K562 (cell line): ENCODE results near the gene CPPED1. TPM values are rescaled to one million over a fixed set of nuclear protein-coding genes. Genes with fewer than 3 reads are reported as not detected.

Source experiments
- ATF2 ChIP-seq: sonication (generic); formaldehyde crosslinking; IDR thresholded peaks from 2 replicates; pipeline ENCODE4 v1.8.1; 2022; ENCODE audit warnings: missing genetic modification reagents
- ATF7 ChIP-seq: fragments of 450-650 bp; IDR thresholded peaks from 2 replicates; pipeline ENCODE4 v1.7.1; 2014; ENCODE audit warnings: mild to moderate bottlenecking, moderate library complexity
- CBFB ChIP-seq: sonication (generic); formaldehyde crosslinking; IDR thresholded peaks from 2 replicates; pipeline ENCODE4 v1.4.0; 2020; ENCODE audit warnings: mild to moderate bottlenecking, missing genetic modification reagents
- FOXA3 ChIP-seq, 2 experiments: fragments of 450-650 bp in 1 of 2; sonication (generic) in 1 of 2; formaldehyde crosslinking; IDR thresholded peaks in 1 of 2; conservative IDR thresholded peaks in 1 of 2; 2 replicates each; pipeline versions ENCODE4 v1.4.0 to v1.8.0; 2020 to 2022; ENCODE audit warnings: mild to moderate bottlenecking in 2 of 2, missing genetic modification reagents in 1 of 2
- JUND ChIP-seq, 2 experiments: IDR thresholded peaks; 2 replicates in 1 of 2; 3 replicates in 1 of 2; pipeline ENCODE4 v1.6.1; 2011; ENCODE audit warnings: borderline replicate concordance in 2 of 2, low read depth in 2 of 2, low read length in 2 of 2, improper control_type of control experiment in 1 of 2, missing biosample characterization in 1 of 2, missing genetic modification characterization in 1 of 2, missing genetic modification reagents in 1 of 2
- KLF13 ChIP-seq: fragments of 450-650 bp; IDR thresholded peaks from 2 replicates; pipeline ENCODE4 v1.6.1; 2016; ENCODE audit warnings: missing genetic modification characterization, low read depth, mild to moderate bottlenecking, missing compliant biosample characterization, moderate library complexity, borderline replicate concordance
- MAZ ChIP-seq, 2 experiments: fragments of 450-650 bp in 1 of 2; sonication (generic) in 1 of 2; formaldehyde crosslinking; IDR thresholded peaks in 1 of 2; conservative IDR thresholded peaks in 1 of 2; 2 replicates each; pipeline versions ENCODE4 v1.4.0 to v1.5.0; 2020; ENCODE audit warnings: mild to moderate bottlenecking in 1 of 2, missing genetic modification reagents in 1 of 2
- NFIC ChIP-seq: fragments of 450-650 bp; IDR thresholded peaks from 2 replicates; pipeline ENCODE4 v1.6.1; 2017; ENCODE audit warnings: mild to moderate bottlenecking, inconsistent platforms
- NR2C2 ChIP-seq, 2 experiments: fragments of 200-800 bp in 1 of 2; sonication (Bioruptor generic) in 1 of 2; sonication (generic) in 1 of 2; formaldehyde crosslinking in 1 of 2; IDR thresholded peaks; 2 replicates each; pipeline versions ENCODE4 v1.6.1 to v1.8.0; 2016 to 2022; ENCODE audit warnings: mild to moderate bottlenecking in 1 of 2, missing compliant biosample characterization in 1 of 2, missing genetic modification characterization in 1 of 2, missing genetic modification reagents in 1 of 2
- PBX2 ChIP-seq, 2 experiments: IDR thresholded peaks in 1 of 2; conservative IDR thresholded peaks in 1 of 2; 2 replicates each; pipeline ENCODE4 v1.6.1; 2016; ENCODE audit warnings: low read depth in 2 of 2, mild to moderate bottlenecking in 1 of 2, missing compliant biosample characterization in 1 of 2, missing genetic modification characterization in 1 of 2, moderate library complexity in 1 of 2
- PPARD ChIP-seq: fragments of 250-450 bp; sonication (Bioruptor Pico); IDR thresholded peaks from 2 replicates; pipeline ENCODE4 v1.8.0; 2022; ENCODE audit warnings: inconsistent platforms, mild to moderate bottlenecking, moderate library complexity
- STAT5B ChIP-seq: fragments of 250-450 bp; sonication (Bioruptor Pico); IDR thresholded peaks from 2 replicates; pipeline ENCODE4 v1.8.0; 2021; ENCODE audit warnings: mild to moderate bottlenecking, inconsistent platforms
- TFE3 ChIP-seq: fragments of 450-650 bp; formaldehyde crosslinking; IDR thresholded peaks from 2 replicates; pipeline ENCODE4 v1.4.0; 2020; ENCODE audit warnings: mild to moderate bottlenecking, mixed read lengths
- polyA plus RNA-seq, 8 experiments: library from polyadenylated mRNA; depleted of rRNA in 4 of 8; stranded (reverse) in 5 of 8; unstranded in 3 of 8; fragments of >200 nt; fragmentation: Nextera tagmentation in 2 of 8; fragmentation: Illumina TruSeq in 1 of 8; extraction: Ambion mirVana in 2 of 8; extraction: Trizol in 1 of 8; gene quantifications; 2 replicates each; pipeline versions ENCODE4 v1.2.1 to v1.2.3, GENCODE V29; 2011 to 2014; ENCODE audit warnings: inconsistent platforms in 1 of 8, missing spikeins in 1 of 8
- total RNA-seq, 7 experiments: library from RNA; depleted of rRNA in 6 of 7; stranded (reverse); fragments of >200 nt in 6 of 7; fragmentation: Illumina TruSeq in 2 of 7; extraction: Trizol in 2 of 7; gene quantifications; 2 replicates each; pipeline versions ENCODE4 v1.2.1 to v1.2.3, GENCODE V29; 2011 to 2021; ENCODE audit warnings: low replicate concordance in 1 of 7
- TF ChIP-seq, protein P1 (sequence below): IDR thresholded peaks from 2 replicates; pipeline ENCODE4 v1.6.1; 2016; ENCODE audit warnings: missing genetic modification characterization, missing compliant biosample characterization

CPPED1 gene
- total and polyA plus RNA-seq, 9 of the 15 experiments (the other 6 are each of a cell fraction or from before 2014, with no cell fraction given), result 7.5 to 25.7 (median 16.9) TPM

- TF ChIP-seq CBFB (CRISPR knock-in tag), result no peak
- TF ChIP-seq MAZ (CRISPR knock-in tag; conservative IDR thresholded peaks at IDR 0.05 in 1 of 2, IDR thresholded peaks at IDR 0.05 in 1 of 2), result no peak
- peak; percentile 78 for TF ChIP-seq PBX2 (CRISPR knock-in tag; IDR thresholded peaks at IDR 0.05; ENCODE audit: low read depth)
- peak; percentile 99 for TF ChIP-seq PBX2 (tag; conservative IDR thresholded peaks at IDR 0.05; ENCODE audit: low read depth)
- no peak for TF ChIP-seq STAT5B (CRISPR knock-in tag)
- no peak for TF ChIP-seq TFE3 (CRISPR knock-in tag)
- TF ChIP-seq, protein P1, sequence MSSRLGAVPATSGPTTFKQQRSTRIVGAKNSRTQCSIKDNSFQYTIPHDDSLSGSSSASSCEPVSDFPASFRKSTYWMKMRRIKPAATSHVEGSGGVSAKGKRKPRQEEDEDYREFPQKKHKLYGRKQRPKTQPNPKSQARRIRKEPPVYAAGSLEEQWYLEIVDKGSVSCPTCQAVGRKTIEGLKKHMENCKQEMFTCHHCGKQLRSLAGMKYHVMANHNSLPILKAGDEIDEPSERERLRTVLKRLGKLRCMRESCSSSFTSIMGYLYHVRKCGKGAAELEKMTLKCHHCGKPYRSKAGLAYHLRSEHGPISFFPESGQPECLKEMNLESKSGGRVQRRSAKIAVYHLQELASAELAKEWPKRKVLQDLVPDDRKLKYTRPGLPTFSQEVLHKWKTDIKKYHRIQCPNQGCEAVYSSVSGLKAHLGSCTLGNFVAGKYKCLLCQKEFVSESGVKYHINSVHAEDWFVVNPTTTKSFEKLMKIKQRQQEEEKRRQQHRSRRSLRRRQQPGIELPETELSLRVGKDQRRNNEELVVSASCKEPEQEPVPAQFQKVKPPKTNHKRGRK (tag), result no peak
- TF ChIP-seq FOXA3 (CRISPR knock-in tag; conservative IDR thresholded peaks at IDR 0.05 in 1 of 2, IDR thresholded peaks at IDR 0.05 in 1 of 2), result no peak
- TF ChIP-seq KLF13 (tag), result no peak
- peak; percentile 86 for TF ChIP-seq ATF7
- peak; percentile 57; the same call in 1 of the 2 replicates for TF ChIP-seq JUND (IDR thresholded peaks at IDR 0.05; ENCODE audit: borderline replicate concordance, low read depth, low read length)
- peak; percentile 71; the same call in 2 of the 3 replicates for TF ChIP-seq JUND (tag; IDR thresholded peaks at IDR 0.05; ENCODE audit: borderline replicate concordance, low read depth, low read length)
- peak; percentile 95 for TF ChIP-seq NFIC
- TF ChIP-seq NR2C2 (CRISPR knock-in tag; IDR thresholded peaks at IDR 0.05), result no peak
- TF ChIP-seq NR2C2 (tag; IDR thresholded peaks at IDR 0.05), result peak; percentile 51; the same call in 1 of the 2 replicates
- no peak for TF ChIP-seq PPARD
- no peak for TF ChIP-seq ATF2 (CRISPR knock-in tag)
Measured at GRCh38 chr16:12758031-12758669, 45.5 kb downstream of the CPPED1 start (continued).
